Activated CD4-positive, alpha-beta T cell treated with anti-CD3 and anti-CD28 coated beads for 48 hours (primary cell): ENCODE results near the gene TMEM156.
"Not testable (repeated sequence)": the region's sequence is repeated elsewhere in the genome, so short reads cannot be mapped to it uniquely, and the experiment has no call there.

Source experiments
- DNase-seq: peaks from one replicate; pipeline ENCODE4 v3.0.0-alpha.2; 2020

TMEM156 gene

GRCh38 chr4:38989487-38989886 is 42.7 kb downstream of the TMEM156 start:
- no peak for DNase-seq

DNA sequence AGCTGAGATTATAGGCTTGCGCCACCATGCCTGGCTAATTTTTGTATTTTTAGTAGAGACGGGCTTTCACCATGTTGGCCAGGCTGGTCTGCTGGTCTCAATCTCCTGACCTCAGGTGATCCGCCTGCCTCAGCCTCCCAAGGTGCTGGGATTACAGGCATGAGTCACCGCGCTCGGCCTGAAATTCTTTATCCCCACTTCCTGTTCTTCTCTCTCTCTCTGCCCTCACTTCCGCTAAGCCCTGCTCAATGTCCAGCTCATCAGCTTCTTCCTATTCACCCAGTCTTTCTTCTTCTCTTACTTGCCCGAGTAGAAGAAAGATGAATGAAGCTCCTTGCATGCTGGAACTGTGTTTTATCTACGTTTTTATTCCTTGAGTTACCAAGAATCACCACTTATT is 43.9 kb downstream of the TMEM156 start:
- not testable (repeated sequence) for DNase-seq

DNA sequence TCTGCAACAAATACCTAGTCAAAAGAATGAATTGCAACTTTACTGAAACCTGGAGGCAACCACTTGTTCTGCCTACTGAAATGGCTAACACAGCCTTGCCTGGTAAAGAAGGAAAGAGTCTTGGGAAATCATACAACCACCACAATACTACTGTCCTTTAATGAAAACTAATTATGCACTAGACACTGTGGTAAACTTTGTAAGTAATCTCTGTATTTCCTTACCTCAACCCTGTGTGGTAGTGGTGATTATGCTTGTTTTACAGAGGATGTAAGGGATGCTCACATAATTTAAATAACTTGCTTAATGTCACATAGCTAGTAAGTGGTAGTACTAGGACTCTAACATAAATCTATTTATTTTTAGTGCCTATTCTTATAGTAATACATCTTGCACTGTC is 44.7 kb downstream of the TMEM156 start:
- no peak for DNase-seq

GRCh38 chr4:38985410-38986100 is 46.7 kb downstream of the TMEM156 start:
- DNase-seq = no peak

GRCh38 chr4:38983787-38984598 is 48.2 kb downstream of the TMEM156 start:
- peak; percentile 26 for DNase-seq

- DNase-seq = no peak
Observed at GRCh38 chr4:38983291-38983690, 48.9 kb downstream of the TMEM156 start.

GRCh38 chr4:38982361-38983095 is 49.7 kb downstream of the TMEM156 start:
- no peak for DNase-seq

GRCh38 chr4:38980903-38981676 is 51.1 kb downstream of the TMEM156 start:
- DNase-seq = peak; percentile 36

GRCh38 chr4:38979511-38980230 is 52.5 kb downstream of the TMEM156 start:
- DNase-seq = no peak

GRCh38 chr4:38979081-38979480 is 53.1 kb downstream of the TMEM156 start:
- no peak for DNase-seq

DNA sequence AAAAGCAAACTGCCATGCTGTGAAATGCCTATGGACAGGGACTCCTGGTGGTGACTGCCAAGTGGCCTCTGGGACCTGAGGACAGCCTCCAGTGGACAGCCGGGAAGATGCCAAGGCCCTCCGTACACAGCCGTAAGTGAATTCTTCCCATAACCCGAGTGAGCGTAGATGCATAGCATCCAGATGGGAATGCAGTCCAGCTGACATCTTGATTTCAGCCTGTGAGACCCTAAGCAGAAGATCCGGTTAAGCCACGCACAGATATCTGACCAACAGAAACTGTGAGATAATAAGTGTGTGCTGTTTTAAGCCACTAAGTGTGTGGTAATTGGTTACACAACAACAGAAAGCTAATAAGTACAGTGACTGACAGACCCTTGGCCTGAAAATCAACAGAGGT is 55.9 kb downstream of the TMEM156 start:
- DNase-seq = no peak

DNA sequence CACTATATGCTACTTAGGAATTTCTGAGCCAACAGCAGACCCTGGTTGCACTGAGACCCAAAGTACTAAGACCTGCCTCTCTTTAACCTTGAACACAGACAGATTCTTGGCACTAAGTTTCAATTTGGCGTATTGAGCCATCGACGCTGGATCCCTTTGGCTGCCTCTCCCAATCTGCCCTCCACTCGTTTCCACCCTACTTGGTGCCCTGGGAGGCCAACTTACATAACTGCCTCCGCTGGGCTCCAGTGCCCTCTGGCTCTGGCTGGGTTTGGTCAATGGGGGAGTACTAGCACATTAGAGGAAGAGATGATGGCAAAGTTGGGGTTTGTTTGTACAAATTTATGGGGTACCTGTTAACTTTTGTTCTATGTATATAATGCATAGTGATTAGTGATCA is 63.5 kb downstream of the TMEM156 start:
- DNase-seq = no peak

DNA sequence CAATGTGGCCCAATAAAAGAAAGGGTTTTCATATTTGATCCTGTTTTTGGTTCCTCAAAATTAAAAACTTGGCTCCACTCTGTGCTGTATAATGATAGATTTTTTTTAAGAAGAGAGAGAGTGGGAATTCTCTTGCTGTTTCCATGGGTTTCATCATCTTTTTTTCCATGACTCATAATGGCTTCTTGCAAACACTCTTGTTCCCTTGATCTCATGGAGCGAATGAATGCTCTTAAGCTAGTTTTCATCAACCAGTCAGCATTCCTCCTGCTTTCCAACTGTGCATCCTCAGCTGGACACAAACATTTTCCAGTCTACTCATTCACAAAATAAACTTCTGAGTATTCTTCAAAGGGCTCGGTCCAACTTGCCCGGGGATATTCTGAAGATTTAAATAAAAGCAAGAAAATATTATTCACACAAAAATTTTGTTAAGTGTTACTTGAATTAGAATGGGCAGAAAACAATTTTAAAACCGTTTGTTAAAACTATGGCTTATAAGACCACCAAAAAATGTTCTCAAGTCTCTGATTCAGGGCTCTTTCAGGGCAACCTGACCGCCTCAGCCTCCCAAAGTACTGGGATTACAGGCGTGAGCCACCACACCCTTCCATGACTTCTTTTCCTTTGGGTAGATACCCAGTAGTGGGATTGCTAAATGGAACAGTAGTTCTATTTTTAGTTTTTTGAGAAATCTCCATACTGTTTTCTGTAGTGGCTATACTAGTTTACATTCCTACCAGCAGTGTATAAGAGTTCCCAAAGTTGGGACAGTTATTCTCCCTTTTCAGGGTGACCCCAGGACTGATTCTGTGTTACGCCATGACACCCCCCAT is 64.7 kb downstream of the TMEM156 start:
- DNase-seq = no peak

DNA sequence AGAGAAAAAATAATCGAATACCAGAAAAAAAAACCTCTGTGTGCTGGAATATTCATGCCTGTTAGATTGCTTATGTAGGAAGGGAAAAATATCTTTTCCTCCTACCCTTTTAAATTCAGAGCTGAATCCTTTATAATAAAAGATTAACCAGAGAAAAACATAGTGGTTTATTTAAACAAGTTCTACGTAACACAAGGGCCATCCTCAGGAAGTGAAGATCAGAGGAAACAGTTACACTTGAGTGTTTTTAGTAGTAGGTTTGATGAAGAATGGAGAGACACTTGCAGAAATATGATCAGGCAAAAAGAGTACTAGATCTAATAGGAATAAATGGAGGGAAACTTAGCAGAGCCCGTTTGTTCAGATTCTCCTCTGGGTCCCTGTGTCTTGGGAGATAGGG is 66.3 kb downstream of the TMEM156 start:
- DNase-seq = no peak

DNA sequence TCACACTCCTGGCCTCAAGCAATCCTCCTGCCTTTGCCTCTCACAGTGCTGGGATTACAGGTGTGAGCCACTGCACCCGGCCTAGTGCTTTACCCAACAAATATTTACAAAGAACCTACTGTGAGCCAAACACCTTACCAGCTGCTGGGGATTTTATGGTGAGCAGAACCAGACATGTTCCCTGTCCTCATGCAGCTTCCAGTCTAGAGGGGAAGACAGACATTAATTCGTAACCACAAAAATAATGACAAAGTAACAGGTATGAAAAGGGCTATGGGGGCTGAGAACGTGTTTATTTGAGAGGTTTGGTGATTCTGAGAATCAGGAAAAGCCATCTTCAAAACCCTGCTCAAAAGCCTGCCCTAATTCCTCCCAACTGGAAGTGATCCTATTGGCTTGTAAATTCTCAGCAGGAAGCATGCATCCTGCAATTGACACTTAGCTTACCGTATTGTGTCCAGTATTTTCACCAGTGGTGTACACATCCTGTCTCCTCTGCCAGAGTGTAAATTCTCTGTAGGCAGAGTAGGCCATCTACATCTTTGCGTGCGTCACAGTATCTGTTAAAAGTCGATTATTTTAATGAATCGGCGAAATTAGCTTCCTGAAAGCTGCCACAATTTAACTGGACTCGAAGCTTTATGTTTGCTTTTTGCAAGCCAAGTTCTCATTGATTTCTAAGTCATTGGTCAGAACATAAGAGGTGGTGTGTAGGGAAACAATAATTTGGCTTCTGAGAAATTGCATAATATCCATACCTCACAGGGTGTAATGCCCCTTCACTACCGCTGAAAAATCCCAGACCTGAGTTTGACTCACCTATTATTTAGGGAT is 67.0 kb downstream of the TMEM156 start:
- no peak for DNase-seq

- DNase-seq = not testable (repeated sequence)
Observed at GRCh38 chr4:38959248-38959647, 73.0 kb downstream of the TMEM156 start.

DNA sequence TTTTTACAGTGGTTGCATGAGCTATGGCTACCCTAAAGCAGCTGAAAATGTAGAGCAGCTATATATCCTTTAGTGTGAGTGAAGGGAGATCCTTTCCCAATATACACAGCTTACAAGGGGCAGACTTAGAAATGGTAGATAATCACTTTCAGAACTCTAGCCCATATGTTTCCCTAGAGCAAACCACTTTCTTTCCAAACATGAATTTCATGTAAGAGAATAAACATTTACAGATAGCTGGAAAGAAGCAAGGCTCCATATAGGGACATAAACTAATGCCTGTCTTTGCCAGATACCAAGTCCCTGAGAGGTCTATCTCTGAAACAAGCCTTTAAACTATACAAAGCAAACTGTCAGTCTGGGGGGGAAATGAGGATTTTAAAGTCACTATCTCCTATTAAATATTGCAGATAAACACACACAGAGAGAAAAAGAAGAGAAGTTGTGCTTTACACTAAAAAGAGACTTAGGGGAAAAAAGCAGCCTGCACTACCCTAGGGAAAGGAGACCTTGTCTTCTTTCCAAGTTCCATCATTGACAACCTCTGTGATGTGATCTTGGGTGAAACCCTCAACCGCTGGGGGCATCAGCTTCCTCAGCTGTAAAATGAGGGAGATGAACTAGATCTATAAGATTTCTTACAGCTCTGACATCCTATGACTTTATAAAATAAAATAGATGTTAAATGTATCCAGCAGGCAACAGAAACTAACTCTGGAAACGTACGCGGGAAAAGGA is 73.6 kb downstream of the TMEM156 start:
- no peak for DNase-seq

- peak; percentile 48 for DNase-seq
Observed at GRCh38 chr4:38957893-38958292, 74.3 kb downstream of the TMEM156 start.

GRCh38 chr4:38957261-38957815 is 74.9 kb downstream of the TMEM156 start:
- no peak for DNase-seq
